CD4-positive, alpha-beta memory T cell (primary cell): ENCODE results near the gene MADD. TPM values are rescaled to one million over a fixed set of nuclear protein-coding genes. Genes with fewer than 3 reads are reported as not detected.

ENCODE experiments used
- CTCF ChIA-PET: fragments of 350-600 bp; sonication (Branson Sonifier 250); formaldehyde crosslinking; loops from one replicate; lab custom pipeline; 2021; ENCODE audit warnings: inconsistent platforms; ENCODE audit not compliant: partially characterized antibody; lab: Charles Lee
- POLR2A ChIA-PET: fragments of 350-600 bp; sonication (Branson Sonifier 250); formaldehyde crosslinking; loops from one replicate; lab custom pipeline; 2021; ENCODE audit not compliant: partially characterized antibody; lab: Charles Lee
- DNase-seq, 5 donors: peaks; one replicate each; pipeline versions ENCODE4 v3.0.0 to v3.0.0-alpha.2; 2020 to 2022; ENCODE audit warnings: mixed read lengths in 1 of 5
- H3K27ac ChIP-seq: one replicate; pipeline ENCODE4 v1.7.0; 2013; ENCODE audit warnings: low read depth, low read length
- H3K27me3 ChIP-seq: 2 replicates; pipeline ENCODE4 v1.7.0; 2013; ENCODE audit warnings: mild to moderate bottlenecking, low read length, moderate library complexity; ENCODE audit not compliant: insufficient read depth
- H3K36me3 ChIP-seq: 2 replicates; pipeline ENCODE4 v1.7.0; 2013; ENCODE audit warnings: mild to moderate bottlenecking, low read length, moderate library complexity; ENCODE audit not compliant: insufficient read depth
- H3K4me1 ChIP-seq: 2 replicates; pipeline ENCODE4 v1.7.0; 2013; ENCODE audit warnings: mild to moderate bottlenecking, low read length, moderate library complexity; ENCODE audit not compliant: insufficient read depth
- H3K4me3 ChIP-seq, 2 donors: one replicate each; pipeline ENCODE4 v1.7.0; 2013; ENCODE audit warnings: low read length in 2 of 2, mild to moderate bottlenecking in 1 of 2
- H3K9me3 ChIP-seq, 2 donors: one replicate each; pipeline ENCODE4 v1.7.0; 2013; ENCODE audit warnings: low read length in 2 of 2, control low read depth in 1 of 2; ENCODE audit not compliant: control insufficient read depth in 1 of 2
- H3K27ac Mint-ChIP-seq, 7 donors: one replicate each; pipeline ENCODE4 v1.8.0; 2020 to 2021; ENCODE audit warnings: mixed read lengths in 7 of 7, mild to moderate bottlenecking in 6 of 7, inconsistent platforms in 3 of 7, moderate library complexity in 3 of 7
- H3K27me3 Mint-ChIP-seq, 2 donors: one replicate each; pipeline ENCODE4 v1.8.0; 2020 to 2021; ENCODE audit warnings: mixed read lengths in 2 of 2
- H3K36me3 Mint-ChIP-seq, 2 donors: one replicate each; pipeline ENCODE4 v1.8.0; 2020 to 2021; ENCODE audit warnings: mixed read lengths in 2 of 2, inconsistent platforms in 1 of 2, mild to moderate bottlenecking in 1 of 2
- H3K4me1 Mint-ChIP-seq, 4 donors: one replicate each; pipeline ENCODE4 v1.8.0; 2020 to 2021; ENCODE audit warnings: mixed read lengths in 4 of 4, mild to moderate bottlenecking in 1 of 4
- H3K4me3 Mint-ChIP-seq, 8 donors: one replicate each; pipeline ENCODE4 v1.8.0; 2020 to 2021; ENCODE audit warnings: mixed read lengths in 8 of 8, mild to moderate bottlenecking in 7 of 8, moderate library complexity in 6 of 8, inconsistent platforms in 3 of 8
- H3K9me3 Mint-ChIP-seq, 8 donors: one replicate each; pipeline ENCODE4 v1.8.0; 2020 to 2021; ENCODE audit warnings: mixed read lengths in 8 of 8, mild to moderate bottlenecking in 5 of 8, inconsistent platforms in 3 of 8, moderate library complexity in 1 of 8
- intact Hi-C: fragments of 100-400 bp; cut with micrococcal nuclease; formaldehyde crosslinking; loops from one replicate; pipeline ENCODE4 v1.15.1; 2023
- polyA plus RNA-seq, 2 donors: library from polyadenylated mRNA; unstranded; fragments of 300-500 nt; fragmentation: Illumina TruSeq; gene quantifications; one replicate each; pipeline ENCODE4 v1.2.3, GENCODE V29; 2021
- total RNA-seq, 2 experiments: library from RNA; stranded (reverse); gene quantifications; one replicate each; pipeline ENCODE4 v1.2.3, GENCODE V29; 2021

MADD gene
- total and polyA plus RNA-seq, 4 experiments from 2014 or later, result 19.3 to 119 (median 75.3) TPM

GRCh38 chr11:47355283-47356128, 85.6 kb downstream of the MADD start:
- no peak overlapping the region for H3K27ac ChIP-seq
- intact Hi-C loops, result no loop called here
- Mint-ChIP-seq H3K4me3 (no peak overlapping the region), H3K4me1 (peaks cover 2 to 5% (median 3%) of the 10 kb centered on the region in 4 donors), H3K9me3 (no peaks in the 10 kb centered on the region), H3K27ac (no peak overlapping the region), H3K36me3 (no peaks in the 10 kb centered on the region), H3K27me3 (no peaks in the 10 kb centered on the region)
- no peaks in the 10 kb centered on the region for H3K27me3 ChIP-seq
- DNase-seq, result no peak
- no peaks in the 10 kb centered on the region for H3K36me3 ChIP-seq
- no peaks in the 10 kb centered on the region for H3K9me3 ChIP-seq
- no peak overlapping the region for H3K4me3 ChIP-seq
- peaks cover 4% of the 10 kb centered on the region for H3K4me1 ChIP-seq
- ChIA-PET CTCF (no interaction called here), POLR2A (no interaction called here)

GRCh38 chr11:47356129-47356997, 86.4 kb downstream of the MADD start:
- intact Hi-C loops, result no loop called here
- H3K27ac Mint-ChIP-seq, result no peak overlapping the region
- peaks cover 0 to 1% of the 10 kb centered on the region in 2 donors for H3K27me3 Mint-ChIP-seq
- Histone ChIP-seq H3K4me3 (no peak overlapping the region), H3K27me3 (no peaks in the 10 kb centered on the region), H3K4me1 (peaks cover 4% of the 10 kb centered on the region), H3K27ac (no peak overlapping the region), H3K9me3 (no peaks in the 10 kb centered on the region), H3K36me3 (no peaks in the 10 kb centered on the region)
- ChIA-PET POLR2A (no interaction called here), CTCF (no interaction called here)
- H3K9me3 Mint-ChIP-seq, result no peaks in the 10 kb centered on the region
- no peaks in the 10 kb centered on the region for H3K36me3 Mint-ChIP-seq
- no peak for DNase-seq
- H3K4me1 Mint-ChIP-seq, result peaks cover 2 to 5% (median 4%) of the 10 kb centered on the region in 4 donors
- no peak overlapping the region for H3K4me3 Mint-ChIP-seq

GRCh38 chr11:47356998-47357329, 87.0 kb downstream of the MADD start:
- intact Hi-C loops, result no loop called here
- peaks cover 4% of the 10 kb centered on the region for H3K4me1 ChIP-seq
- H3K9me3 ChIP-seq, result no peaks in the 10 kb centered on the region
- no peak overlapping the region for H3K4me3 ChIP-seq
- Mint-ChIP-seq H3K27ac (no peak overlapping the region), H3K4me1 (peaks cover 2 to 5% (median 4%) of the 10 kb centered on the region in 4 donors), H3K27me3 (peaks cover 0 to 1% of the 10 kb centered on the region in 2 donors), H3K36me3 (no peaks in the 10 kb centered on the region), H3K4me3 (no peak overlapping the region), H3K9me3 (no peaks in the 10 kb centered on the region)
- CTCF ChIA-PET, result no interaction called here
- H3K27ac ChIP-seq, result no peak overlapping the region
- DNase-seq, result no peak
- POLR2A ChIA-PET, result no interaction called here
- H3K27me3 ChIP-seq, result no peaks in the 10 kb centered on the region
- no peaks in the 10 kb centered on the region for H3K36me3 ChIP-seq

- H3K36me3 Mint-ChIP-seq, result no peaks in the 10 kb centered on the region
- no peaks in the 10 kb centered on the region for H3K9me3 Mint-ChIP-seq
- no peaks in the 10 kb centered on the region for H3K9me3 ChIP-seq
- no peaks in the 10 kb centered on the region for H3K36me3 ChIP-seq
- ChIA-PET CTCF (interaction anchor here (2.2 kb wide), 1 partner anchor 16 kb away, joined by 8 read pairs; no protein-coding TSS in a partner anchor), POLR2A (no interaction called here)
- no peak overlapping the region for H3K4me3 Mint-ChIP-seq
- H3K4me3 ChIP-seq, result no peak overlapping the region
- intact Hi-C loops, result no loop called here
- H3K4me1 ChIP-seq, result peaks cover 4% of the 10 kb centered on the region
- DNase-seq, result no peak
- H3K27me3 ChIP-seq, result no peaks in the 10 kb centered on the region
- peaks cover 2 to 5% (median 4%) of the 10 kb centered on the region in 4 donors for H3K4me1 Mint-ChIP-seq
- H3K27ac Mint-ChIP-seq, result no peak overlapping the region
- H3K27ac ChIP-seq, result no peak overlapping the region
- peaks cover 0 to 1% of the 10 kb centered on the region in 2 donors for H3K27me3 Mint-ChIP-seq
These were observed 88.2 kb downstream of the MADD start for GRCh38 chr11:47357985-47358730.

- Histone ChIP-seq H3K4me3 (no peak overlapping the region), H3K9me3 (no peaks in the 10 kb centered on the region), H3K4me1 (peaks cover 4% of the 10 kb centered on the region), H3K27ac (no peak overlapping the region), H3K36me3 (no peaks in the 10 kb centered on the region), H3K27me3 (no peaks in the 10 kb centered on the region)
- Mint-ChIP-seq H3K27me3 (peaks cover 0 to 1% of the 10 kb centered on the region in 2 donors), H3K36me3 (no peaks in the 10 kb centered on the region), H3K9me3 (no peaks in the 10 kb centered on the region), H3K4me3 (no peak overlapping the region), H3K4me1 (peaks cover 2 to 5% (median 4%) of the 10 kb centered on the region in 4 donors), H3K27ac (no peak overlapping the region)
- ChIA-PET POLR2A (no interaction called here), CTCF (interaction anchor here (2.2 kb wide), 1 partner anchor 15 kb away, joined by 8 read pairs; no protein-coding TSS in a partner anchor)
- no peak for DNase-seq
- intact Hi-C loops, result no loop called here
These were observed 88.8 kb downstream of the MADD start for GRCh38 chr11:47358731-47359051.

- peak overlapping the region in 1 of 8 donors; percentile 26 for H3K4me3 Mint-ChIP-seq
These were observed 89.2 kb downstream of the MADD start for GRCh38 chr11:47359162-47359561.

More at GRCh38 chr11:47359162-47359561, 89.2 kb downstream of the MADD start:
- Mint-ChIP-seq H3K36me3 (no peaks in the 10 kb centered on the region), H3K27ac (peak overlapping the region in 1 of 7 donors; percentile 55), H3K9me3 (no peaks in the 10 kb centered on the region), H3K4me1 (peaks cover 2 to 5% (median 4%) of the 10 kb centered on the region in 4 donors), H3K27me3 (peaks cover 0 to 1% of the 10 kb centered on the region in 2 donors)
- Histone ChIP-seq H3K4me3 (no peak overlapping the region), H3K9me3 (no peaks in the 10 kb centered on the region), H3K36me3 (no peaks in the 10 kb centered on the region), H3K27me3 (no peaks in the 10 kb centered on the region), H3K27ac (no peak overlapping the region), H3K4me1 (peaks cover 4% of the 10 kb centered on the region)
- POLR2A ChIA-PET, result no interaction called here
- no peak for DNase-seq
- intact Hi-C loops, result no loop called here
- CTCF ChIA-PET, result interaction anchor here (2.2 kb wide), 1 partner anchor 15 kb away, joined by 8 read pairs; no protein-coding TSS in a partner anchor
